ENCODE data around the gene TRPV4. TPM values are rescaled to one million over a fixed set of nuclear protein-coding genes. Genes with fewer than 3 reads are reported as not detected.

The TRPV4 gene
- total RNA-seq, 1 experiment from 2014 or later, result 0.09 TPM

DNA sequence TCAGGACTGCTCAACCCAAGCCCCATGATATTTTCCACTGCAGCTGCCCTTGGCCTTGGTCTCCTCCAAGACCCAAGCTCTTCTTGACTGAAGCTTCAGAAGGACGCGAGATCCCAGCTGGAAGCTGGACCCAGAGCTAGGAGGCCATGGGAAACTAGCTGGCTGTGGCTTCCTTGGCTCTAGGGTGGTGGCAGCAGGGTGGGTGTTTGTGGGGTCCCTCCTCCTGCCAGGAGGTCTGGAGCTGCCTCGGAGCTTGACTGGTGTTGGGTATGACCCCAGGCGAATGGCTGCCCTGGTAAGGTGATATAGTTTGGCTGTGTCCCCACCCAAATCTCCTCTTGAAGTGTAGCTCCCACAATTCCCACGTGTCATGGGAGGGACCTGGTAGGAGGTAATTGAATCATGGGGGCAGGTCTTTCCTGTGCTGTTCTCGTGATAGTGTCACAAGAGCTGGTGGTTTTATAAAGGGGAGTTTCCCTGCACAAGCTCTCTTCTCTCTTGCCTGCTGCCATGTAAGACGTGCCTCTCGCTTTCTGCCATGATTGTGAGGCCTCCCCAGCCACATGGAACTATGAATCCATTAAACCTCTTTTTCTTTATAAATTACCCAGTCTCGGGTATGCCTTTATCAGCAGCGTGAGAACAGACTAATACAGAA is 51.4 kb downstream of the TRPV4 start:
- POLR2A ChIA-PET, result no interaction called here
- TF ChIP-seq, protein P1, sequence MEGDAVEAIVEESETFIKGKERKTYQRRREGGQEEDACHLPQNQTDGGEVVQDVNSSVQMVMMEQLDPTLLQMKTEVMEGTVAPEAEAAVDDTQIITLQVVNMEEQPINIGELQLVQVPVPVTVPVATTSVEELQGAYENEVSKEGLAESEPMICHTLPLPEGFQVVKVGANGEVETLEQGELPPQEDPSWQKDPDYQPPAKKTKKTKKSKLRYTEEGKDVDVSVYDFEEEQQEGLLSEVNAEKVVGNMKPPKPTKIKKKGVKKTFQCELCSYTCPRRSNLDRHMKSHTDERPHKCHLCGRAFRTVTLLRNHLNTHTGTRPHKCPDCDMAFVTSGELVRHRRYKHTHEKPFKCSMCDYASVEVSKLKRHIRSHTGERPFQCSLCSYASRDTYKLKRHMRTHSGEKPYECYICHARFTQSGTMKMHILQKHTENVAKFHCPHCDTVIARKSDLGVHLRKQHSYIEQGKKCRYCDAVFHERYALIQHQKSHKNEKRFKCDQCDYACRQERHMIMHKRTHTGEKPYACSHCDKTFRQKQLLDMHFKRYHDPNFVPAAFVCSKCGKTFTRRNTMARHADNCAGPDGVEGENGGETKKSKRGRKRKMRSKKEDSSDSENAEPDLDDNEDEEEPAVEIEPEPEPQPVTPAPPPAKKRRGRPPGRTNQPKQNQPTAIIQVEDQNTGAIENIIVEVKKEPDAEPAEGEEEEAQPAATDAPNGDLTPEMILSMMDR (IDR thresholded peaks at IDR 0.05; ENCODE audit: unreplicated experiment), result no peak
- H3K36me3 Mint-ChIP-seq (ENCODE audit: insufficient read depth, unreplicated experiment), result no peaks in the 10 kb centered on the region
- no peak overlapping the region for H3K27ac Mint-ChIP-seq (ENCODE audit: low read depth, unreplicated experiment)
- H3K27me3 Mint-ChIP-seq (ENCODE audit: insufficient read depth, unreplicated experiment), result no peaks in the 10 kb centered on the region
- CTCF ChIA-PET, result interaction anchor here (0.7 kb wide), 1 partner anchor 1487 kb away, joined by 3 read pairs; no protein-coding TSS in a partner anchor
- H3K4me3 Mint-ChIP-seq (ENCODE audit: unreplicated experiment), result no peak overlapping the region
- no peaks in the 10 kb centered on the region for H3K9me3 Mint-ChIP-seq (ENCODE audit: unreplicated experiment)
- DNase-seq (ENCODE audit: unreplicated experiment), result no peak
- BruUV-seq (replicated peaks), result no TSS peak
- intact Hi-C loops (cut with micrococcal nuclease), result no loop called here
- peaks cover 5% of the 10 kb centered on the region for H3K4me1 Mint-ChIP-seq (ENCODE audit: insufficient read depth, unreplicated experiment)

DNA sequence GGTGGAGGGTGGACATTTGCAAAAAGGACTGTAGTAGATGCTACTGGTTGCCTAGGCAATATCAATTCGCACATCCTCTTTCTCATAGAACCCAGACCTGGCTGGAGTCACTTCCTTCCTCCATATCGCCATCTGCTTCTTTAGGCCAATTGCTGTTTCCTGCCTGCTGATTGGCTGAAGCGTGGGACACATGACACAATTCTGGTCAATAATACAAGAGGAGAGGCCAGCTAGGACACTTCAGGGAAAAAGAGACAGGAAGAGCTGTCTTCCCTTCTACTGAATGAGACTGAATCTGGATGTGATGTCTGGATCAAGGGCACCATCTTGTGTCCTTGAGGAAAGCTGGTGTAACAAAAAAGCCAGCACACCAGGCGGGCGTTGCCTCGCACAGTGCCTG is 53.8 kb downstream of the TRPV4 start:
- no peak for DNase-seq (ENCODE audit: unreplicated experiment)
- Mint-ChIP-seq H3K9me3 (ENCODE audit: unreplicated experiment) (no peaks in the 10 kb centered on the region), H3K36me3 (ENCODE audit: insufficient read depth, unreplicated experiment) (no peaks in the 10 kb centered on the region), H3K27ac (ENCODE audit: low read depth, unreplicated experiment) (no peak overlapping the region), H3K4me3 (ENCODE audit: unreplicated experiment) (no peak overlapping the region), H3K4me1 (ENCODE audit: insufficient read depth, unreplicated experiment) (peaks cover 5% of the 10 kb centered on the region), H3K27me3 (ENCODE audit: insufficient read depth, unreplicated experiment) (no peaks in the 10 kb centered on the region)
- TF ChIP-seq, protein P1 (IDR thresholded peaks at IDR 0.05; ENCODE audit: unreplicated experiment), result no peak
- intact Hi-C loops (cut with micrococcal nuclease), result no loop called here
- no TSS peak for BruUV-seq (replicated peaks)
- CTCF ChIA-PET, result no interaction called here
- POLR2A ChIA-PET, result no interaction called here

DNA sequence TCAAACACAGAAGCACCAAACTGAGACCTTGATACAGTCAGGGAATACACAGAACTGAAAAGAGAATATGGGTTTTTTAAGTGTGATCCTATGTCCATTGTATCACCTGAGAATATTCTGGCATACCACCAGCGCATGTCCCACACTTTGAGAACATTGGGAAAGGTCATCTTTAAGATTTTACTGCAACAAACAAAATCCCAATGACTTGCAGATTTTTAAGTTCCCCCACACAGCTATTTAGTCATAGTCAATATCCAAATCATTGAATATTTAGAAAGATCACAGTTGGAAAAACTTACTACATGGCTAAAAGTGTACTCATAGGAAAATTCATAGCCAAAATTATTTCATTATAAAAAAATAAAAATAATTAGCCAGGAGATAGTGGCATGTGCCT is 54.5 kb downstream of the TRPV4 start:
- ChIA-PET POLR2A (interaction anchor here (0.6 kb wide), 1 partner anchor 171 kb away, joined by 3 read pairs; no protein-coding TSS in a partner anchor), CTCF (interaction anchor here (7.0 kb wide), 1 partner anchor 180 kb away, joined by 93 read pairs; no protein-coding TSS in a partner anchor)
- no TSS peak for BruUV-seq (replicated peaks)
- Mint-ChIP-seq H3K27ac (ENCODE audit: low read depth, unreplicated experiment) (no peak overlapping the region), H3K9me3 (ENCODE audit: unreplicated experiment) (no peaks in the 10 kb centered on the region), H3K36me3 (ENCODE audit: insufficient read depth, unreplicated experiment) (no peaks in the 10 kb centered on the region), H3K4me3 (ENCODE audit: unreplicated experiment) (no peak overlapping the region), H3K4me1 (ENCODE audit: insufficient read depth, unreplicated experiment) (peaks cover 5% of the 10 kb centered on the region), H3K27me3 (ENCODE audit: insufficient read depth, unreplicated experiment) (no peaks in the 10 kb centered on the region)
- intact Hi-C loops (cut with micrococcal nuclease), result no loop called here
- no peak for DNase-seq (ENCODE audit: unreplicated experiment)
- TF ChIP-seq, protein P1 (IDR thresholded peaks at IDR 0.05; ENCODE audit: unreplicated experiment), result no peak

DNA sequence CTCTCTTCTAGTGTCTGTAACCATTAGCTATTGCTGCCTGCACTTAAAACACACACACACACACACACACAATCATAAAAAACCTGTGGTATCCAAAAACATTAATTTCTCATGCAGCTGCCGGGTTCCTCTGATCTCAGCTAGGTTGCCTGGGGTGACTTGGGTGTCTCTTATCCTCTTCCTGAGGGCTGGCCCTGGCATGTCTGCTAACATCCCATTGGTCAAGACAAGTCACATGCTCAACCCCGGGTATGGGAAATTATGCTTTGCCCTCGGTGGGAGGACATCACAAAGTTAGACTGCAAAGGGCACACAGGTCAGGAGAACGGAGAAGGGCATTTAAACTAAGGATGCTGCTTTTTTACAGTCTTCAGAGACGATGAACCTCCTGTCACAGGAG is 55.7 kb downstream of the TRPV4 start:
- Mint-ChIP-seq H3K36me3 (ENCODE audit: insufficient read depth, unreplicated experiment) (no peaks in the 10 kb centered on the region), H3K9me3 (ENCODE audit: unreplicated experiment) (no peaks in the 10 kb centered on the region), H3K27me3 (ENCODE audit: insufficient read depth, unreplicated experiment) (no peaks in the 10 kb centered on the region), H3K4me1 (ENCODE audit: insufficient read depth, unreplicated experiment) (peaks cover 12% of the 10 kb centered on the region), H3K27ac (ENCODE audit: low read depth, unreplicated experiment) (no peak overlapping the region), H3K4me3 (ENCODE audit: unreplicated experiment) (peak overlapping the region; percentile 17)
- POLR2A ChIA-PET, result interaction anchor here (0.6 kb wide), 1 partner anchor 333 kb away, joined by 3 read pairs; no protein-coding TSS in a partner anchor
- peak; percentile 52 for DNase-seq (ENCODE audit: unreplicated experiment)
- no TSS peak for BruUV-seq (replicated peaks)
- intact Hi-C loops (cut with micrococcal nuclease), result no loop called here
- TF ChIP-seq, protein P1 (IDR thresholded peaks at IDR 0.05; ENCODE audit: unreplicated experiment), result no peak
- CTCF ChIA-PET, result interaction anchor here (0.6 to 7.0 kb wide), 8 partner anchors 21 to 277 kb away, joined by 3 to 93 read pairs (median 4); no protein-coding TSS in a partner anchor
